ENCODE results near the gene APPL2.
"Not testable (repeated sequence)": the region's sequence is repeated elsewhere in the genome, so short reads cannot be mapped to it uniquely, and the experiment has no call there.

Gene APPL2

DNA sequence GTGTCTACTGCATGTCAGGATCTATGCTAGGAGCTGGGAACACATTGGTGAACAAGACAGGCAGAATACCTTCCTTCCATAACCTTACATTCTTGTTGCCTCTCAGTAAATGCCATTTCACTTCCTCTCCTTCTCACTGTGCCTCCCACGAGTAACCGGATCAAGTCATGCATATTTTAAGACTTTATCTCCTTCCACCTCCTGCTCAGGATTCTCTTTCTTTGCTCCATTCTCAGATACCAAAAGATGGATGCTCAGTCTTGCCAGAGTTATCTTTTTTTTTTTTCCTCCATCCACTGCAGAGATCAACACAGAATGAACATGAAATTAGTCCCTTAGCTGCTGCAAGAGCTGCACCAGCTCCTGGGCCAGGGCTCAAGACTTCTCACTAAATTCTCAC is 20.0 kb upstream of the APPL2 start:
- no peak for DNase-seq

GRCh38 chr12:105253866-105254513 is 18.0 kb upstream of the APPL2 start:
- DNase-seq = no peak

- no peak for DNase-seq
Measured at GRCh38 chr12:105252901-105253300, 16.9 kb upstream of the APPL2 start.

DNA sequence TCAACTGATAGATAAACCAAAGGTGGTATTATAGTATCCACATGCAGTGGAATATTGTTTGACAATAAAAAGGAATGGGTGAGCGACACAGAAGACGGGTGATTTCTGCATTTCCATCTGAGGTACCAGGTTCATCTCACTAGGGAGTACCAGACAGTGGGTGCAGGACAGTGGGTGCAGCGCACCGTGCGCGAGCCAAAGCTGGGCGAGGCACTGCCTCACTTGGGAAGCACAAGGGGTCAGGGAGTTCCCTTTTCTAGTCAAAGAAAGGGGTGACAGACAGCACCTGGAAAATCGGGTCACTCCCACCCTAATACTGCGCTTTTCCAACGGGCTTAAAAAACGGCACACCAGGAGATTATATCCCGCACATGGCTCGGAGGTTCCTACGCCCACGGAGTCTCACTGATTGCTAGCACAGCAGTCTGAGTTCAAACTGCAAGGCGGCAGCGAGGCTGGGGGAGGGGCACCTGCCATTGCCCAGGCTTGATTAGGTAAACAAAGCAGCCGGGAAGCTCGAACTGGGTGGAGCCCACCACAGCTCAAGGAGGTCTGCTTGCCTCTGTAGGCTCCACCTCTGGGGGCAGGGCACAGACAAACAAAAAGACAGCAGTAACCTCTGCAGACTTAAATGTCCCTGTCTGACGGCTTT is 9.9 kb upstream of the APPL2 start:
- DNase-seq = not testable (repeated sequence)

- no peak for DNase-seq
Measured at GRCh38 chr12:105245291-105245690, 9.3 kb upstream of the APPL2 start.

- DNase-seq = no peak
Measured at GRCh38 chr12:105240228-105240627, 4.3 kb upstream of the APPL2 start.

DNA sequence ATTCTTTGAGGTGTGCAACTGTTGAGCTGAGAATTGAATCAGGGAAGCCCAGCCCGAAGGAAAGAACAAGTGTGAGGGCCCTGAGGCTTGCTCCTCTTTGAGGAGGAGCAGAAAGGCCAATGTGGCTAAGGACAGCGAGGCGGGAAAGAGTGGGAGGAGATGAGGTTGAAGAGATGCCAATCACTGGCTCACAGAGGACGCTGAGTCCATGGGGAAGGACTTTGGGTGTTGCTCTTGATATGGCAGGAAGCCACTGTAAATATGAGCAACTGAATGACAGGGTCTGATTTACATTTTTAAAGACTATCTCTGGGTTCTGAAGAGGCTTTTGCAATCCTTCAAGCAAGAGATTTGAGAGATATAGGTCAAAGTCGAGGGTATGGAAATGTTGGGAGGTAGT is 3.3 kb upstream of the APPL2 start:
- DNase-seq = no peak

GRCh38 chr12:105237666-105238065 is 1.7 kb upstream of the APPL2 start:
- no peak for DNase-seq

- DNase-seq = no peak
Measured at GRCh38 chr12:105235281-105235731, 668 bp downstream of the APPL2 start.

- DNase-seq = no peak
Measured at GRCh38 chr12:105234197-105234596, 1.8 kb downstream of the APPL2 start.

- DNase-seq = no peak
Measured at GRCh38 chr12:105233041-105233905, 2.7 kb downstream of the APPL2 start.

DNA sequence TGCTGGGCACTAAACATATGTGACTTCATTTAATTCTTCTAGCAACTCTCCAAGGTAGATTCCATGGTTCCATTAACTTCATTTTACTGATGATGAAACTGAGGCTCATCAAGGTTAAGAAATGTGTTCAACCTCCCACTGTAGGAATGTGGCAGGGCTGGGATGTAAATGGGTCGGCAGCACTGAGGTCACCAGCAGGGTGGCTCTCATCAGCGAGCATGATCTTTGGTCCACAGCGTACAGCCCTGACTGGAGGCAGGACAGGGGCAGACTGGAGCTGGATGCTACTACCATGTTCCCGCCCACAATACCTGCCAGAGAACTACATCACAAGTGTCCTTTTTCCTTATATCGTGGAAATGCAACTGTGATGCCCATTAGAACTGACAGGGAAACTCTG is 4.6 kb downstream of the APPL2 start:
- no peak for DNase-seq

DNA sequence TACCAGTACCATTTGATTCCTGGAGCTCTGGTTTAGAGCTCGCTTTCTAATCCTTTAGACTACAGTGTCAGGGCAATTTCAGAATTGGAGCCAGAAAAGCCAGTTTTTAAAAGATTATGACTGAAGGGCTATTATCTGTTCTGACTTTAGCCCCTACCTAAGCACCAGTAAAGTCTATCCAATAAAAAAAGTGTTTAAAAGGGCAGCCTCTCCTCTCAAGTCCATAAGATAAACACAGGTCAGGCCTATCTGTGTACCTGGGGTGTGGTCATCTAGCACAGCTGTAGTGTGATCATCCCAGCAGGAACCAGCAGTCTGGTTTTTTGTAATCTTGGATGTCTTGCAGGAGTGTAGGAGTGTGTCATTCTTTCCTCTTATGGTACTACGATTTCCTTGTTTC is 6.6 kb downstream of the APPL2 start:
- DNase-seq = no peak

- DNase-seq = no peak
Measured at GRCh38 chr12:105228966-105229365, 7.0 kb downstream of the APPL2 start.

- DNase-seq = no peak
Measured at GRCh38 chr12:105228494-105228893, 7.5 kb downstream of the APPL2 start.

GRCh38 chr12:105227879-105228278 is 8.1 kb downstream of the APPL2 start:
- DNase-seq = no peak

GRCh38 chr12:105226219-105226618 is 9.8 kb downstream of the APPL2 start:
- no peak for DNase-seq

- DNase-seq = no peak
Measured at GRCh38 chr12:105225505-105226015, 10.4 kb downstream of the APPL2 start.

DNA sequence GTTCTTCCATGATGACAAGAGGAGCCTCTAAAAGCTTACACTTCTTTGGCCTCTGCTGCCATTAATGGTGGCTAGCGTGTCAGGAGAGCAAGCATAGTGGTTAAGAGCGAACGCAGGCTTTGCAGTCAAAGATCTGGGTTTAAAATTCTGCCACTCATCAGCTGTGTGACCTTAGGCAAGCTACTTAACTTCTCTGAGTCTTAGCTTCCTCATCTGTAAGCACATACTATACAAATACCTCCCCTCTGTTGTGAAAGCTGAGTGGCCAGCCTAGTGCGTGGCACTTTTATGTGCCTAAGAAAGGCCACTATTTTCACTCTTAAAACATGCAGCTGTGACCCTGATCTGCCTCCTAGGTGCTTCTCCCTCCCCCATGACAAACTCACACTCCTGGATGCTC is 11.6 kb downstream of the APPL2 start:
- no peak for DNase-seq

GRCh38 chr12:105223884-105224283 is 12.1 kb downstream of the APPL2 start:
- no peak for DNase-seq

DNA sequence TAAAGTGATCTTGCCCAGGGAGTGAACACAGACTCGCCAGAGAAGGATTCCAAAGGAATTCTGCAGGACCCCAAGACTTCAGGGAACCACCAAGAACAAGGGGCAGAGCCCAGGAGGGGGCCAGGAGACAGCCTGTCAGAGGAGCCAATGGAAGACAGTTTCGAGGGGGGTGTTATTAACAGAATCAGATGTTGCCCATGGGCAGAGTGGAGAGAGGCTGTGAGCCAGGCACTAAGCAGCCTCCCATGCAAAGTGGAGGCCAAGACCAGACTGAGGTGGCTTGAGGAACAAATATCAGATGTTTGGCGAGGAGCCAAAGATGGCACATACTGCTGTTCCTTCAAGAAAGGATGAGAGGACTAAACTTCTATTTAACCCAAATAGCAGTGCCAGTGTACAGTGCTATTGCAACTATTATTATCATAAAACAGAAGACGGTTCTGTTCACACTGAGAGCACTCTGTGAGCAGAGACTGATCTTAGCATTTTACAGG is 12.6 kb downstream of the APPL2 start:
- DNase-seq = no peak

DNA sequence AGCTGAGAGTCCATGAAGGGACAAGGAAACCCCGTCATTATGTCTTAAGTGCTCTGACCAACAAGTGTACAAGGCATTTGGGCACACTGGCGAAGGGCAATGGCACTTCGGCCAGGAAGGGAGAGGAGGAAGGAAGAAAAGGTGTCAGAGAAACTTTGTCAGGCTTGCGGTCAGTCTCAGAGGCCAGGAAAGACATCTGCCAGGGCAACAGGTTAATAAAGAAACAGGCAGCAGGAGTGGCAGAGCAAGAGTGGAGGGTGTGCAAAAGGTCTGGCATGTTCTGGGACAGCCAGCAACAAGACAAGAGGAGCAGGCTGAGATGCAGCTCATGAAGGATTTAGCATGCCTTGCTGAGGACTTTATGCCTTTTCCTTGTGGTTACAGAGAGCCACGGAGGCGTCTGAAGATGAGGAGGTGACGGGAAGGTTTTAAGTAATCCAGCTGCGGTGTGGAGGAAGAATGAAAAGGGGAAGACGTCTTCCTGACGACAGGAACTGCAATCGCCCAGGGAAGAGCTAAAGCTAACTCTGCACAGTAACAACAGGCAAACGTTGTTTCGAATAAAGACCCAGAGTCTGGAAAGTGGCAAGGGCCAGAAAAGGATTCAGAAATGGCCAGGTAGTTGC is 13.1 kb downstream of the APPL2 start:
- DNase-seq = no peak

GRCh38 chr12:105222284-105222655 is 13.7 kb downstream of the APPL2 start:
- no peak for DNase-seq
